Measurements from ENCODE around the gene P2RY6.

DNA sequence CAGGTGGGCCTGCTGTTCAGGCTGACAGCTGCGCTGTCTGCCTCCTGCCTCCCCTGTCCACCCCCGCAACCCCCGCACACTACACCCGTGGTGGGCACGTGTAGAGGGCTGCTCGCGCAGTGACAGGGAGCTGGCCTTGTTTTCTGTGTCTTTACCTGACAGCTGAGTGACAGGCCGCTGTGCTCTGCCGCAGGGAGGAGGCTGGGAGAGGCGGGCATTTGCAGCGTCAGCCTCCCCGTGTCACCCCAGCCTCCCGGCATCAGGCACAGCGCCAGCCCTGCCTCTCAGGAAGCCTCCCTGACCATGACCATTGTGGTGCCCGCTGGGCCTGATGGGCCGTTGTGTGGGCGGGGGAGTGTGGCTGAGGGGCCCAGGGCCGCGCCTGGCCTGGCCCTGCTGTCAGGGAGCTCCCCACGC is 72.1 kb downstream of the P2RY6 start:
- TF ChIP-seq, protein P1, sequence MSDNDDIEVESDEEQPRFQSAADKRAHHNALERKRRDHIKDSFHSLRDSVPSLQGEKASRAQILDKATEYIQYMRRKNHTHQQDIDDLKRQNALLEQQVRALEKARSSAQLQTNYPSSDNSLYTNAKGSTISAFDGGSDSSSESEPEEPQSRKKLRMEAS (IDR thresholded peaks at IDR 0.05) = no peak
- no peak for TF ChIP-seq JUN (IDR thresholded peaks at IDR 0.05)
- no peak for TF ChIP-seq CHD4 (IDR thresholded peaks at IDR 0.05; ENCODE audit: borderline replicate concordance)
- TF ChIP-seq, protein P2, sequence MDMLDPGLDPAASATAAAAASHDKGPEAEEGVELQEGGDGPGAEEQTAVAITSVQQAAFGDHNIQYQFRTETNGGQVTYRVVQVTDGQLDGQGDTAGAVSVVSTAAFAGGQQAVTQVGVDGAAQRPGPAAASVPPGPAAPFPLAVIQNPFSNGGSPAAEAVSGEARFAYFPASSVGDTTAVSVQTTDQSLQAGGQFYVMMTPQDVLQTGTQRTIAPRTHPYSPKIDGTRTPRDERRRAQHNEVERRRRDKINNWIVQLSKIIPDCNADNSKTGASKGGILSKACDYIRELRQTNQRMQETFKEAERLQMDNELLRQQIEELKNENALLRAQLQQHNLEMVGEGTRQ (IDR thresholded peaks at IDR 0.05) = no peak
- TF ChIP-seq KDM1A (IDR thresholded peaks at IDR 0.05; ENCODE audit: low read depth) = no peak
